SJCRH30 (cell line): ENCODE results near the gene C10orf62. TPM values are rescaled to one million over a fixed set of nuclear protein-coding genes. Genes with fewer than 3 reads are reported as not detected.
"Not testable (repeated sequence)": the region's sequence is repeated elsewhere in the genome, so short reads cannot be mapped to it uniquely, and the experiment has no call there.

ENCODE experiments used
- DNase-seq, 2 experiments: peaks; one replicate each; pipeline ENCODE4 v3.0.0-alpha.2; 2015 to 2020
- H3K27ac ChIP-seq: fragments of 250-450 bp; sonication (Bioruptor Pico); 2 replicates; pipeline ENCODE4 v1.5.1; 2020; ENCODE audit warnings: mild to moderate bottlenecking, moderate library complexity
- H3K27me3 ChIP-seq: fragments of 250-450 bp; sonication (Bioruptor Pico); 2 replicates; pipeline ENCODE4 v1.5.1; 2020; ENCODE audit warnings: mild to moderate bottlenecking, moderate library complexity
- H3K36me3 ChIP-seq: fragments of 250-450 bp; sonication (Bioruptor Pico); 2 replicates; pipeline ENCODE4 v1.5.1; 2020; ENCODE audit warnings: mild to moderate bottlenecking, moderate library complexity
- H3K4me1 ChIP-seq: fragments of 250-450 bp; sonication (Bioruptor Pico); 2 replicates; pipeline ENCODE4 v1.5.1; 2020; ENCODE audit warnings: mild to moderate bottlenecking, moderate library complexity
- H3K4me3 ChIP-seq: fragments of 250-450 bp; sonication (Bioruptor Pico); 2 replicates; pipeline ENCODE4 v1.5.1; 2020; ENCODE audit warnings: mild to moderate bottlenecking, moderate library complexity
- H3K9me3 ChIP-seq: fragments of 250-450 bp; sonication (Bioruptor Pico); replicated peaks from 2 replicates; pipeline ENCODE4 v1.5.1; 2020; ENCODE audit warnings: mild to moderate bottlenecking, moderate library complexity
- total RNA-seq: library from RNA; depleted of rRNA; stranded (reverse); fragments of >200 nt; shearing (Covaris generic); gene quantifications from 2 replicates; pipeline ENCODE4 v1.2.3, GENCODE V29; 2014; rRNA removed

The C10orf62 gene
- total RNA-seq, 1 experiment from 2014 or later, result 0.75 TPM

DNA sequence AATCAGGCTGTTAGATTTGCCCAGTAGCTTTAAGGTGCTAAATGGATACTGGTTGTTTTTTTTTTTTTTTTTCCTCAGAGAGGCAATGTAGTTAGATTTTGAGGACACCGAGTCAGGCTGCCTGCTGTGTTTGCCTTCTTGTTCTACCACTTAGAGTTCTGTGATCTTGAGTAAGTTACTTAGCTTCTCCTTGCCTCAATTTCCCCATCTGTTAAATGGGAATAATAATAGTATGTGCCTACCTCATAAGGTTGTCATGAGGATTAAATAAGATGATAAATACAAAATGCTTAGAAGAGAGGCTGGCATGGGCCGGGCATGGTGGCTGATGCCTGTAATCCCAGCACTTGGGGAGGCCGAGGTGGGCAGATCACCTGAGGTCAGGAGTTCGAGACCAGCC lies 29.2 kb downstream of the C10orf62 start:
- H3K4me3 ChIP-seq, result no peak overlapping the region
- no peaks in the 10 kb centered on the region for H3K9me3 ChIP-seq
- no peaks in the 10 kb centered on the region for H3K27me3 ChIP-seq
- no peaks in the 10 kb centered on the region for H3K36me3 ChIP-seq
- no peak overlapping the region for H3K27ac ChIP-seq
- H3K4me1 ChIP-seq, result no peaks in the 10 kb centered on the region
- no peak for DNase-seq

DNA sequence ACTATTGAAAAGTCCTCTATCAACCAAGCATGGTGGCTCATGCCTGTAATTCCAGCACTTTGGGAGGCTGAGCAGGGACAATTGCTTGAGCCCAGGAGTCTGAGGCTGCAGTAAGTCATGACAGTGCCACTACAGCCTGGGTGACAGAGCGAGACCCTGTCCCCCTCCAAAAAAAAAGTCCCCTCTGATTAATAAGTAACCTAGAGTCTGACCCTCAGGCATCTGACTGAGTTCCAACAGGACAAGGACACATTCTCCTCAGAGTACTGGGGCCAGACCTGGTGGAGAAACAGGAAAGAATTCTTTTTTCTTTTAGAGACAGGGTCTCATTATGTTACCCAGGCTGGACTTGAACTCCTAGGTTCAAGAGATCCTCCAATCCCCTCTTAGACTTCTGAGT lies 33.8 kb downstream of the C10orf62 start:
- no peak overlapping the region for H3K4me3 ChIP-seq
- no peaks in the 10 kb centered on the region for H3K4me1 ChIP-seq
- no peaks in the 10 kb centered on the region for H3K9me3 ChIP-seq
- DNase-seq, result no peak
- H3K27ac ChIP-seq, result no peak overlapping the region
- H3K27me3 ChIP-seq, result no peaks in the 10 kb centered on the region
- H3K36me3 ChIP-seq, result no peaks in the 10 kb centered on the region

DNA sequence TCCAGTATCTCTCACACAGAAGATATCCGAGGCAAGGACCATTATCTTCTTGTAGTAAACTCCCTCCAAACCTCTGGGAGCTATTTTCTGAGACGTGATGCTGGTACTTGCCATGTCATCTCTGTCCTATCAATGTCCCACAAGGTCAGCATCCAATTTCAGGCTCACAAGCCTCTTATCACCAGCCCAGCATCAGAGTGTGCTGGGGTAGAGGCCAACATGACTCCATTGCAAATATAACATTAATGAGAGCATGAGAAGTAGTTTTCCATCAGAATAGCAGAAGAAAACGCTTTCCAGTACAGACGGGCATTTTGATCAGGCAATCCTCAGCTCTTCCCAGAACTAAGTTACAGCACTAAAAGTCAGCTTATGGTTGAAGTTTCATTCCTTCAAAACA lies 38.2 kb downstream of the C10orf62 start:
- H3K36me3 ChIP-seq, result no peaks in the 10 kb centered on the region
- no peaks in the 10 kb centered on the region for H3K9me3 ChIP-seq
- DNase-seq, result no peak
- no peaks in the 10 kb centered on the region for H3K4me1 ChIP-seq
- H3K27ac ChIP-seq, result no peak overlapping the region
- H3K27me3 ChIP-seq, result no peaks in the 10 kb centered on the region
- H3K4me3 ChIP-seq, result no peak overlapping the region

DNA sequence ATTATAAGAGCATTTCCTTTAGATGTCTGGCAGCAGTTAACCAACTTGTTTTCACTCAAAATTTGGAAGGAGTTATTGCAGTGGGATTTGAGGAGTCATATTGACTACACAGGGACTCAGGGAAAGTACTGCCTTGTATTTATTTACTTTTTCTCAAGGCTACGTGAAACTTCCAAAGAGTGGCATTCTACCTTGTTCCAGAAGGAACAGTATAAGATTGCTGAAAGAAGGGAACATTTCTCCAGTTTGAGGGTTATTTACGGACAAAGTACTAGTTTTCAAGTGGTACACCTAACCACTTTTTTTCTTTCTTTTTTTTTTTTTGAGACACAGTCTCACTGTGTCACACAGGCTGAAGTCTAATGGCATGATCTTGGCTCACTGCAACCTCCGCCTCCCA lies 38.7 kb downstream of the C10orf62 start:
- Histone ChIP-seq H3K4me1 (no peaks in the 10 kb centered on the region), H3K36me3 (no peaks in the 10 kb centered on the region), H3K27ac (no peak overlapping the region), H3K27me3 (no peaks in the 10 kb centered on the region), H3K4me3 (no peak overlapping the region), H3K9me3 (no peaks in the 10 kb centered on the region)
- DNase-seq, result no peak

DNA sequence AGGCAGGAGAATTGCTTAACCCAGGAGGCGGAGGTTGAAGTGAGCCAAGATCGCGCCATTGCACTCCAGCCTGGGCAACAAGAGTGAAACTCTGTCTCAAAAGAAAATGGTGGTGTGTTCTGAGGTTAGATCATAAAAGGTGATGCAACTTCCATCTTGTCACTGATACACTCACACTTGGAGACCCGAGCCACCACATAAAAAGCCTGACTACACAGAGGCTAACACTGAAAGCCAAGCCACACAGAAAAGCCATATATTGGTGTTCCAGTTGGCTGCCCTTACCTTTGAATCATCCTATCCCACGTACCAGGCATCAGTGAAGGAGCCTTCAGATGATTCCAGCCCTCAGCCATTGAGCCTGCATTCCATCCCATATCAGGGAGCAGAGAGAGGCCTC lies 39.8 kb downstream of the C10orf62 start:
- Histone ChIP-seq H3K4me1 (no peaks in the 10 kb centered on the region), H3K9me3 (no peaks in the 10 kb centered on the region), H3K4me3 (no peak overlapping the region), H3K27me3 (no peaks in the 10 kb centered on the region), H3K27ac (no peak overlapping the region), H3K36me3 (no peaks in the 10 kb centered on the region)
- DNase-seq, result no peak

DNA sequence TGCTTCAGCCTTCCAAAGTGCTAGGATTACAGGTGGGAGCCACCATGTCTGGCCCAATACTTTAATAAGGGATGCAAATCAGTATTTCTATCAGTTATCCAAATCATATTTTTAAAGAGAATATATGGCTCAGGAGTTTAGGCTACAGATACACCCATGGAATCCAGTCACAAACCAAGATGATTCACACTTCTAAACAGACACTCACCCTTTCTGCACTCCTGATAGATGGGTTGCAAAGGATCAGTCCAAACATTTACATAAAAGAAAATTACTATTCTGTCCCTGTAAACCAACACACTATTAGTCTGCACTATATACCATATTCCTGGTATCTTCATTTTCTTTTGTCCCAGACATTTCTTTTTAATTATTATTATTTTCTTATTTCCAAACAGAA lies 41.6 kb downstream of the C10orf62 start:
- H3K4me3 ChIP-seq, result no peak overlapping the region
- no peak overlapping the region for H3K27ac ChIP-seq
- no peak for DNase-seq

DNA sequence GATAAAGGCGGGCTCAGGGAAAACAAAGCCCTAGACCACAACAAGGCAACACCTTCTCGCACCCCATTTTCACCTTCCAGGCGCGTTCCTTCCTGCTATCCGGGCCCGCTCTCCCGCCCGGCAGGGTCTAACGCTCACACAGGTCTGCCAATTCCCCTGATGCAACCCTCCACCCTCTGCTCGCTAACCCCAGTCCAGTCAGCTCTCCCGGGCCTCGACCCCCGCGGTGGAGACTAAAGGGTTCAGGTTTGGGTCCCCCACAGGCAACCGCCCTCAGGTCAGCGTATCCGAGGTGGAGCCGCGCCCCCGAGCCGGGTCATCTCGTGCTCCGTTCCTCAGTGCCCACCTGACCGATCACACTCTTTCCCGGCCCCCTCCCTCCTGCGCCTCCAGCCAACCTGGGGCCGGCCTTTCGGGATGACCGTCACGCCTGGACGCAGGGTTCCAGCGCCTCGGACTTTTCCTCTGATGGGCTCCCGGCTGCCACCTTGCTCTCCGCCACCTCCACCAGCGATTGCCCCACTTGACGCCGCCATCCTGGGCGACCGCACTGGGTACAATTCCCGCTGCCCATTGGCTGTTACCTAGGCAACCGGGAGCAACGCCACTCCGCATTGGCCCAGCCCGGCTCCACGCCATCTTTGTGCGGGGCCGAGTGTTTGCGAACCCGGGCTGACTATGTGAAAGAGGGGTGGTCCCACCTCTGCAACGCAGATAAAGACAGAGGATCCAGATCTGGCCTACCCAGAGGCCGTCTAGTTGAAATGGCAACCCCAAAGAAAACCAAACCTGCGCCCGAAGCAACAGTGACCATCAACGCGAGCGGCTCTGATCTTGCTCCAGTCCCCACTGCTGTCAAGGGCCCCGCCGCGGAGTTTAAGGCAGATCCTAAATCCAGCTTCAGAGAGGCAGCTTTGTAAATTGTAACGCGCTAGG lies 43.7 kb downstream of the C10orf62 start, which contains the start of gene MORN4:
Gene MORN4, minus strand, starts transcription at position 552 of the 936 bp plus-strand sequence. CDS start 13,847 bp downstream, outside the sequence.
- no peak within 1 kb of the TSS for H3K27ac ChIP-seq
- no peaks in the 10 kb centered on the region for H3K36me3 ChIP-seq

More for the DNA sequence above, 41.6 kb downstream of the C10orf62 start:
- Histone ChIP-seq H3K27me3 (no peaks in the 10 kb centered on the region), H3K36me3 (no peaks in the 10 kb centered on the region), H3K9me3 (no peaks in the 10 kb centered on the region), H3K4me1 (no peaks in the 10 kb centered on the region)

DNA sequence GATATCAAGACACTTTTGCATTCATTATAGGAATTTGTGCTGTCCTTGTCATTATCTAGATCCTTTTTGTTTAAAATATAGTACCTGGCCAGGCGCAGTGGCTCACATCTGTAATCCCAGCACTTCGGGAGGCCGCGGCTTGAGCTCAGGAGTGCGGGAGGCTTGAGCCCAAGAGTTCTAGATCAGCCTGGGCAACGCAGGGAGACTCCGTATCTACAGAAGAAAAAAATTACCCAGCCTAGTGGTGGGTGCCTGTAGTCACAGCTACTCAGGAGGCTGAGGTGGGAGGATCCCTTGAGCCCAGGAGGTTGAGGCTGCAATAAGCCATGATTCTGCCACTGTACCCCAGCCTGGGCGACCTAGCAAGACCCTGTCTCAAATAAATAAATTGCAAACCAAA lies 44.4 kb downstream of the C10orf62 start:
- peak; percentile 11 to 27 for DNase-seq
- Histone ChIP-seq H3K27ac (no peak overlapping the region), H3K36me3 (no peaks in the 10 kb centered on the region)

More for the DNA sequence above, 43.7 kb downstream of the C10orf62 start, which contains the start of gene MORN4:
- peak within 1 kb of the TSS; percentile 73 for H3K4me3 ChIP-seq
- no peaks in the 10 kb centered on the region for H3K9me3 ChIP-seq
- H3K4me1 ChIP-seq, result no peaks in the 10 kb centered on the region
- no peaks in the 10 kb centered on the region for H3K27me3 ChIP-seq
- DNase-seq, result peak; percentile 95 to 96

DNA sequence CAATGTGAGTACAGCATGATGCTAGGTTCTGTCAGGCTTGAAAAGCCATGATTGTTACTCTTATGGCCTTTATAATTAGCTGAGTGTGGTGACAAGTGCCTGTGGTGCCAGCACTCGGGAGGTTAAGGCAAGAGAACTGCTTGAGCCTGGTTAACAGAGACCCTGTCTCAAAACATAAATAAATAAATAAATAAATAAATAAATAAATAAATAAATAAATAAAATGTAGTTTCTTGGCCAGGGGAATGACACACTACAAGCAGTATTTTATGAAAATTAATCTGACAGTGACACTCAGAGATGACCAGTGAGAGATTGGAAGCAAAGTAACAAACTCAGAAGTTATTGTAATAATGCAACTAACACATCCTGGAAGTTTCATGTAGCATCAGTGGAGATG lies 46.1 kb downstream of the C10orf62 start:
- Histone ChIP-seq H3K4me1 (no peaks in the 10 kb centered on the region), H3K27me3 (no peaks in the 10 kb centered on the region), H3K27ac (no peak overlapping the region), H3K9me3 (no peaks in the 10 kb centered on the region), H3K36me3 (no peaks in the 10 kb centered on the region), H3K4me3 (no peak overlapping the region)
- no peak for DNase-seq

More for the DNA sequence above, 44.4 kb downstream of the C10orf62 start:
- Histone ChIP-seq H3K27me3 (no peaks in the 10 kb centered on the region), H3K4me1 (no peaks in the 10 kb centered on the region), H3K4me3 (peak overlapping the region; percentile 73), H3K9me3 (no peaks in the 10 kb centered on the region)

DNA sequence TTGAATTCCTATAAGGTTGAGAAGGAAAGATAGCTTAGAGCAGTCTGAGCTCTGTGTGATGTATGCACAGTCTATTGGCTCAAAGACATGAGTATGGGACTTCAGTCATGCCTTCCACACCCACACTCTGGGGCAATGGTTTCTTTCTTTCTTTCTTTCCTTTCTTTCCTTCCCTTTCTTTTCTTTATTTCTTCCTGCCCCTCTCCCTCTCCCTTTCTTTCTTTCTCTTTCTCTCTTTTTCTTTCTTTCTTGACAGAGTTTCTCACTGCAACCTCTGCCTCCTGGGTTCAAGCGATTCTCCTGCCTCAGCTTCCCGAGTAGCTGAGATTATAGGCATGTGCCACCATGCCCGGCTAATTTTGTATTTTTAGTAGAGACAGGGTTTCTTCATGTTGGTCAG lies 49.6 kb downstream of the C10orf62 start:
- H3K27ac ChIP-seq, result not testable (repeated sequence)

DNA sequence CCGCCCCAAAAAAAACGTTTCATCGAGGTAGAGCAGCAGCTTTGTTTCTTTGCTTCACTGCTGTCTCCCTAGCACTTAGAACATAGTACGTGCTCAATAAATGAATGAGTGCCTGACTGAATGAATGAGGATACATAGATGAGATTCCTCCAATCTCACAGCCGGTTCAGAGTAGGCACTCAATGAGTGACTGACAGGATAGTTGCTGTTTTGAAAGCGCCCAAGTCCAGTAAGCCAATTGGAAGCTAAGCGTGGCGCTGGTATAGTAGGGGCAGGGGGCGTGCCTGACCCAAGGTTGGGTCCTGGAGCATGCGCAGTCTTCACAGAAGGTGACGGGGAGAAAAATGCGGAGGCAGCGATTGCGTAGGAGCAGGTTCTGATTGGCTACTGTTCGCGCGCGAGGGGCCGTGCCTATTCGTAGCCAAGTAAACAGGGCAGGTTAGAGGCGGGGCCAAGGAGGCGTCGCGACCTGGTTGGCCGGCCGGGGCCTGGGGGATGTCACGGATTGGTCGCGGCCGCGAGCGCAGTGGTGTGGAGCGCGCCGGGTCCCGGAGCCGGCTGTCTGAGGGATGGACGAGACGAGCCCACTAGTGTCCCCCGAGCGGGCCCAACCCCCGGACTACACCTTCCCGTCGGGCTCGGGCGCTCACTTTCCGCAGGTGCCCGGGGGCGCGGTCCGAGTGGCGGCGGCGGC lies 50.8 kb downstream of the C10orf62 start, which contains the start of gene PI4K2A:
Gene PI4K2A, plus strand, starts transcription at position 498 of the 694 bp plus-strand sequence. Its CDS starts 72 bp downstream, at position 570.
- no peaks in the 10 kb centered on the region for H3K9me3 ChIP-seq
- H3K27ac ChIP-seq, result no peak within 1 kb of the TSS
- DNase-seq, result peak; percentile 100
- H3K36me3 ChIP-seq, result peaks cover 12% of the 10 kb centered on the region
- H3K4me3 ChIP-seq, result peak within 1 kb of the TSS; percentile 67
- H3K4me1 ChIP-seq, result peaks cover 5% of the 10 kb centered on the region
- H3K27me3 ChIP-seq, result no peaks in the 10 kb centered on the region

More for the DNA sequence above, 49.6 kb downstream of the C10orf62 start:
- not testable (repeated sequence) for H3K36me3 ChIP-seq, DNase-seq, H3K27me3 ChIP-seq, H3K4me1 ChIP-seq, H3K4me3 ChIP-seq, H3K9me3 ChIP-seq

Other genes with a start within 250 kb of the C10orf62 start
- gene RRP12, start 188.4 kb upstream of the C10orf62 start, total RNA-seq, result 24.2 and 26.8 TPM in 2 replicates
- 515 and 519 TPM in 2 replicates for gene PGAM1, start 163.5 kb upstream of the C10orf62 start, total RNA-seq
- 46.9 and 51.4 TPM in 2 replicates for gene EXOSC1, start 143.7 kb upstream of the C10orf62 start, total RNA-seq
- gene ZDHHC16, start 143.5 kb upstream of the C10orf62 start, total RNA-seq, result 50.4 and 53.3 TPM in 2 replicates
- 77.3 and 83.7 TPM in 2 replicates for gene MMS19, start 91.3 kb upstream of the C10orf62 start, total RNA-seq
- gene UBTD1, start 90.8 kb upstream of the C10orf62 start, total RNA-seq, result 13.9 and 14.3 TPM in 2 replicates
- 0.26 and 0.51 TPM in 2 replicates for gene ANKRD2, start 16.9 kb upstream of the C10orf62 start, total RNA-seq
- gene HOGA1, start 5.3 kb upstream of the C10orf62 start, total RNA-seq, result 1.7 and 3.5 TPM in 2 replicates
- 1.9 and 2.9 TPM in 2 replicates for gene MORN4, start 43.8 kb downstream of the C10orf62 start, total RNA-seq
- gene PI4K2A, start 51.0 kb downstream of the C10orf62 start, total RNA-seq, result 19.4 and 20.1 TPM in 2 replicates
- 11.2 and 14.4 TPM in 2 replicates for gene AVPI1, start 97.5 kb downstream of the C10orf62 start, total RNA-seq
- gene MARVELD1, start 124.0 kb downstream of the C10orf62 start, total RNA-seq, result 29.8 and 30.4 TPM in 2 replicates
- gene ZFYVE27, start 147.4 kb downstream of the C10orf62 start, total RNA-seq, result 20.7 and 27.1 TPM in 2 replicates
- not detected in 2 replicates for gene SFRP5, start 182.3 kb downstream of the C10orf62 start, total RNA-seq